ENCODE measurements around the gene KNTC1.
"Not testable (repeated sequence)": the region's sequence is repeated elsewhere in the genome, so short reads cannot be mapped to it uniquely, and the experiment has no call there.

Gene KNTC1

GRCh38 chr12:122558745-122559641 is 31.9 kb downstream of the KNTC1 start:
- no peak for DNase-seq (ENCODE audit: low read depth in 2 of 2)

- DNase-seq (ENCODE audit: low read depth in 2 of 2) = no peak
Measured at GRCh38 chr12:122560138-122560537, 33.1 kb downstream of the KNTC1 start.

GRCh38 chr12:122563361-122563760 is 36.3 kb downstream of the KNTC1 start:
- no peak for DNase-seq (ENCODE audit: low read depth in 2 of 2)

GRCh38 chr12:122566816-122567215 is 39.8 kb downstream of the KNTC1 start:
- not testable (repeated sequence) for DNase-seq (ENCODE audit: low read depth in 2 of 2)

DNA sequence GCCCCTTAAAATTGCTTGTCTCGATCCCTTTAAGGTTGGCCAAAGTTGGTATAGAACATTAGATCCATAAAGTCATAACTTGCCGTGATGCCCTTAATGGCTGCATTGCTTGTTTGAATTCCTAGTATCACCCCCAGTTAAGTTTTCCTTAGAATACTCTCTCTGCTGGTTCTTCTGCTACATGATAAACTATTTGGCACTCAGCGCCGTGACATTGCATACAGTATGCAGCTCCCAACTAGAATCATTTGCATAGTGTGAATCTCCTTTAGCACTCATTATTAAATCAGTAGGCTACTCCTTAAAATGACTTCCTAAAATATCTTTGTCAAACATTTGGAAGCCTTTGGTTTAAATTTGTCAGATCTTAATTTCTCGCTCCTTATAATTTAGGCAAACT is 42.2 kb downstream of the KNTC1 start:
- no peak for DNase-seq (ENCODE audit: low read depth in 2 of 2)

GRCh38 chr12:122570006-122570405 is 43.0 kb downstream of the KNTC1 start:
- not testable (repeated sequence) for DNase-seq (ENCODE audit: low read depth in 2 of 2)

- DNase-seq (ENCODE audit: low read depth in 2 of 2) = no peak
Measured at GRCh38 chr12:122571821-122572220, 44.8 kb downstream of the KNTC1 start.

DNA sequence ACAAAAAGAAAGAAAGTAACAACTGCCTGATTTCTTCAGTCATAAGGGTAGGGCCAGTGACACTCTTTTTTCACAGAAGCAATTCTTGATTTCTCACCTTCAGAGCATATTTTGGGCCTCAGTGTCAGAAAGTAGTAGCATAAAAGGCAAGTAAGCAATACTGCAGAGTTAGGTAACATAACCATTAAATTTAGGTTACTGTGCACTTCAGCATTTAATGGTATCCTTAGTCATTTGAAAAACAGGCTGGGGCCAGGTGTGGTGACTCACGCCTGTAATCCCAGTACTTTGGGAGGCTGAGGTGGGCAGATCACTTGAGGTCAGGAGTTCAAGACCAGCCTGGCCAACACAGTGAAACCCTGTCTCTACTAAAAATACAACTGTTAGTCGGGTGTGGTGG is 56.2 kb downstream of the KNTC1 start:
- not testable (repeated sequence) for DNase-seq (ENCODE audit: low read depth in 2 of 2)

DNA sequence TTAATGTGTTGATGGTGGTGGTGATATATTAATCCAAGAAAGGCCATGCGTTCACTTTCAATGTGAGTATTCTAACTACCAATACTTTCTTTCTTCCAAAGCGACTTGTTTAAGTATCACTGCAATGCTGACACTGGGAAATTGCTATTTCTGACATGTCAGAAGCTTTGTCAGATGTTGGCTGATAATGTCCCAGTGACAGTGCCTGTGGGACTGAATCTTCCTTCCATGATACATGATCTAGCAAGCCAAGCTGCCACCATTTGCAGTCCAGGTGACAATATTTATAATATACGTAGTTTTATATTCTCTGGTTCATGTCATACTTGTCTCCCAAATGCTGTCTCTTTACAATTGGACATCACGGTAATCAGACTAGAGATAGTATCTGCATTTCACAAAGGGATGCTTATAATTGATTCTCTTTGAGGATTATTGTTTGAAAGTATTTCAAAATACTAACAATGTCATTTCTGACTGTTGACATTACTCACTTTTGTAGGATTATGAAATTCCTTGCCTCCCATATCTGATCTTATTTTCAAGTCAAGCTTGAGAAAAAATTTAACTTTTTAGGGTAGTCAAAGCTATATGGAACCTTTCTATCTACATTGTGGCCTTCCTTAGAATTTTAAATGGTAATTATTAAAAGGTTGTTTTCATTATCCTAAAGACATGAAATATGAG is 57.3 kb downstream of the KNTC1 start:
- no peak for DNase-seq (ENCODE audit: low read depth in 2 of 2)

GRCh38 chr12:122590990-122591389 is 63.9 kb downstream of the KNTC1 start:
- no peak for DNase-seq (ENCODE audit: low read depth in 2 of 2)

DNA sequence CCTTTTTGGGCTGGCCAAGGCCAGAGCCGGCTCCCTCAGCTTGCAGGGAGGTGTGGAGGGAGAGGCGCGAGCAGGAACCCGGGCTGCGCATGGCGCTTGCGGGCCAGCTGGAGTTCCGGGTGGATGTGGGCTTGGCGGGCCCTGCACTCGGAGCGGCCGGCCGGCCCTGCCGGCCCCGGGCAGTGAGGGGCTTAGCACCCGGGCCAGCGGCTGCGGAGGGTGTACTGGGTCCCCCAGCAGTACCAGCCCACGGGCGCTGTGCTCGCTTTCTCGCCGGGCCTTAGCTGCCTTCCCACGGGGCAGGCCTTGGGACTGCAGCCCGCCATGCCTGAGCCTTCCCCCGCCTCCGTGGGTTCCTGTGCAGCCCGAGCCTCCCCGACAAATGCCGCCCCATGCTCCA is 64.9 kb downstream of the KNTC1 start:
- DNase-seq (ENCODE audit: low read depth in 2 of 2) = not testable (repeated sequence)

DNA sequence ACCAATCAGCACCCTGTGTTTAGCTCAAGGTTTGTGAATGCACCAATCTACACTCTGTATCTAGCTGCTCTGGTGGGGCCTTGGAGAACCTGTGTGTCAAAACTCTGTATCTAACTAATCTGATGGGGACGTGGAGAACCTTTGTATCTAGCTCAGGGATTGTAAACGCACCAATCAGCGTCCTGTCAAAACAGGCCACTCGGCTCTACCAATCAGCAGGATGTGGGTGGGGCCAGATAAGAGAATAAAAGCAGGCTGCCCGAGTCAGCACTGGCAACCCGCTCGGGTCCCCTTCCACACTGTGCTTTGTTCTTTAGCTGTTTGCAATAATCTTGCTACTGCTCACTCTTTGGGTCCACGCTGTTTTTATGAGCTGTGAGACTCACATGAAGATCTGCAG is 65.5 kb downstream of the KNTC1 start:
- not testable (repeated sequence) for DNase-seq (ENCODE audit: low read depth in 2 of 2)

- DNase-seq (ENCODE audit: low read depth in 2 of 2) = no peak
Measured at GRCh38 chr12:122593910-122594309, 66.9 kb downstream of the KNTC1 start.

DNA sequence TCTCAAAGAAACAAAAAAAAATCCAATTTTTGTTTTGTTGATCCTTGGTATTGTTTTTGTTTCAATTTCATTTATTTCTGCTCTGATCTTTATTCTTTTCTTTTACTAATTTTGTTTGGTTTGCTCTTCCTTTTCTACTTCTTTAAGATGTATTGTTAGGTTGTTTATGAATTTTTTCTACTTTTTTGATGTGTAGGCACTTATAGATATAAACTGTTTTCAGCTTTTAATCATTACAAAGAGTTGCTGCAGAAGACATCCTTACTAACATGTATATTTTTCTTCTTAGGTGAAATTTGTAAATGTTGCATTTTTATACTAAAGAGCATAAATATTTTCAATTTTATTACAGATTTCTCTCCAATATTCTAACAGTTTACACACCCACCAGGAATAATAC is 69.8 kb downstream of the KNTC1 start:
- no peak for DNase-seq (ENCODE audit: low read depth in 2 of 2)

- DNase-seq (ENCODE audit: low read depth in 2 of 2) = no peak
Measured at GRCh38 chr12:122602456-122602855, 75.4 kb downstream of the KNTC1 start.

GRCh38 chr12:122604993-122605392 is 77.9 kb downstream of the KNTC1 start:
- DNase-seq (ENCODE audit: low read depth in 2 of 2) = no peak

GRCh38 chr12:122609732-122610131 is 82.7 kb downstream of the KNTC1 start:
- no peak for DNase-seq (ENCODE audit: low read depth in 2 of 2)

- no peak for DNase-seq (ENCODE audit: low read depth in 2 of 2)
Measured at GRCh38 chr12:122610207-122610606, 83.2 kb downstream of the KNTC1 start.

DNA sequence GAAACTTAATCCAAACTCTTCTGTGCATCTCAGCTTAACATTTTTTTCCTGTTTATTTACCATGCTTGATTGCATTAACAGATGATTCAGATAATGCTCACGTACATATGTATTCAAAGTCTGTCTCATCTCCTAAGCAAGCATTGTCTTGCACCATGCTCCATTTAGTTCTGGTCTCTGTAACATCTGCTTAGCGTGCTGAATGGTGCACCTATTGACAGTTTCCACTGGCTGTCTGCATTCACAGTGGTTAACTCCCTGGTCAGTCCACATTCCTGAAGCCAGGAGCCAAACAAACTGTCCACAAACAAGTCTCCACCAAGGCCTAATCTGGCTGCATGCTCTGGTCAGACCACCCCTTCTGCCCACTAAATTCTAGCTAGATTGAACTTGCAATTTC is 83.9 kb downstream of the KNTC1 start:
- no peak for DNase-seq (ENCODE audit: low read depth in 2 of 2)

- DNase-seq (ENCODE audit: low read depth in 2 of 2) = no peak
Measured at GRCh38 chr12:122614839-122615238, 87.8 kb downstream of the KNTC1 start.

DNA sequence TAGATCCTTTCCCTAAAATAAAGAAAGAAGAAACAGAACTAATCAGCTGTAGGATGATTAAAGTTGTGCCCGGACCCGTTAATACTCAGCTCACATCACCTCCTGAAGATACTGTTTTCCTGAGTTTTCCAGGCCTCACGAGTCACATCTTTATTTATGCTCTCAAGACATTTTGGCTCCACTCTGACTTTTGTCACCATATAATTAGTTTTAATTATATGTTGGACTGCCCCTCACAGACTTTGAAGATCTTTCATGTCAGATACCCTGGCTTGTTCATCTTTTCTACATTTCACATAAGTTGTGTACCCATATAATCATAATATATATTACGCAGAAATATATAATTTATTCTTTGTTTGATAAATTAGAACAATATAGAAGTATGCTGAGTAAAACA is 88.7 kb downstream of the KNTC1 start:
- no peak for DNase-seq (ENCODE audit: low read depth in 2 of 2)

DNA sequence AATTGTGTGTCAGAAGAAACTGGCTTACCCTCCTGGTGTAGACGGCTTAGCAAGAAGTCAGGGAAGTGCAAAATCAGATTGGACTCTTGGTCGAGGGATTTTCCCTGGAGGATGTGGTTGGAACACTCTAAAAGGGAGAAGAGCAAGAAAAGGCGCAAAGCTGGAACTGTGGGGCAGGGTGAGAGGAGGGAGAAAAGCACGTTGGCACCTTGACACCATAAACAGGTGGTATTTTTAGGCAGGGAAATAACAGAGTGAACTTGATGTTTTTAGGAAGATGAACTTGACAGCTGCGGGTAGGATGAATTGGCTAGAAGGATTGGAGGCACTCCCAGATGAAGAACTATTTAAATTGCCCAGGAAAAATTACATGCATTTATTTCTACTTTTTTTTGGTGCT is 108.4 kb downstream of the KNTC1 start:
- no peak for DNase-seq (ENCODE audit: low read depth in 2 of 2)

GRCh38 chr12:122643207-122643805 is 116.3 kb downstream of the KNTC1 start:
- no peak for DNase-seq (ENCODE audit: low read depth in 2 of 2)

All from activated CD8-positive, alpha-beta memory T cell treated with anti-CD3 and anti-CD28 coated beads for 4 hours (primary cell).